SK-N-SH treated with all-trans-retinoic acid at 6 μM for 48 hours (cell line): ENCODE data around the gene FOLR2.

Experiments
- ATAC-seq: fragments of 200-7000 bp; cut with Tn5 transposase; 3 replicates; pipeline ENCODE4 v1.9.1; 2020; ENCODE audit warnings: mild to moderate bottlenecking, moderate library complexity
- ARNTL ChIP-seq: fragments of 450-650 bp; formaldehyde crosslinking; IDR thresholded peaks from 2 replicates; pipeline ENCODE4 v1.5.0; 2020; ENCODE audit warnings: low read depth, mild to moderate bottlenecking, moderate library complexity, borderline replicate concordance
- BACH2 ChIP-seq: fragments of 250-450 bp; sonication (Bioruptor Pico); IDR thresholded peaks from 2 replicates; pipeline ENCODE4 v1.9.0; 2021; ENCODE audit warnings: mild to moderate bottlenecking, borderline replicate concordance
- CREB5 ChIP-seq: fragments of 250-450 bp; sonication (Bioruptor Pico); IDR thresholded peaks from 2 replicates; pipeline ENCODE4 v1.5.1; 2020; ENCODE audit warnings: low read depth, mild to moderate bottlenecking, moderate library complexity
- CSDC2 ChIP-seq: fragments of 250-450 bp; sonication (Bioruptor Pico); IDR thresholded peaks from 2 replicates; pipeline ENCODE4 v1.5.0; 2020; ENCODE audit warnings: mild to moderate bottlenecking, moderate library complexity
- CSRNP3 ChIP-seq: fragments of 250-450 bp; sonication (Bioruptor Pico); IDR thresholded peaks from 2 replicates; pipeline ENCODE4 v1.5.1; 2021; ENCODE audit warnings: mild to moderate bottlenecking, moderate library complexity
- OSR1 ChIP-seq: fragments of 250-450 bp; sonication (Bioruptor Pico); IDR thresholded peaks from 2 replicates; pipeline ENCODE4 v1.8.0; 2022; ENCODE audit warnings: moderate library complexity, mild to moderate bottlenecking, inconsistent platforms
- PATZ1 ChIP-seq: fragments of 250-450 bp; sonication (Bioruptor Pico); IDR thresholded peaks from 2 replicates; pipeline ENCODE4 v1.8.0; 2020; ENCODE audit warnings: mild to moderate bottlenecking, moderate library complexity, borderline replicate concordance
- POU6F1 ChIP-seq: fragments of 250-450 bp; sonication (Bioruptor Pico); IDR thresholded peaks from 2 replicates; pipeline ENCODE4 v1.8.0; 2021; ENCODE audit warnings: low read depth, mild to moderate bottlenecking, moderate library complexity, borderline replicate concordance
- RARB ChIP-seq: fragments of 250-450 bp; sonication (Bioruptor Pico); IDR thresholded peaks from 2 replicates; pipeline ENCODE4 v1.8.0; 2021; ENCODE audit warnings: mild to moderate bottlenecking, moderate library complexity
- SNAI2 ChIP-seq: fragments of 250-450 bp; sonication (Bioruptor Pico); IDR thresholded peaks from 2 replicates; pipeline ENCODE4 v1.5.0; 2020; ENCODE audit warnings: mild to moderate bottlenecking, moderate library complexity
- TCF4 ChIP-seq: fragments of 250-450 bp; sonication (Bioruptor Pico); IDR thresholded peaks from 2 replicates; pipeline ENCODE4 v1.8.0; 2021; ENCODE audit warnings: mild to moderate bottlenecking, moderate library complexity, borderline replicate concordance
- TOX ChIP-seq: fragments of 250-450 bp; sonication (Bioruptor Pico); IDR thresholded peaks from 2 replicates; pipeline ENCODE4 v1.8.0; 2021; ENCODE audit warnings: mild to moderate bottlenecking, moderate library complexity, borderline replicate concordance
- TSHZ2 ChIP-seq: fragments of 250-450 bp; sonication (Bioruptor Pico); IDR thresholded peaks from 2 replicates; pipeline ENCODE4 v1.5.0; 2020; ENCODE audit warnings: mild to moderate bottlenecking, moderate library complexity
- ZC3H10 ChIP-seq: fragments of 250-450 bp; sonication (Bioruptor Pico); IDR thresholded peaks from 2 replicates; pipeline ENCODE4 v1.5.1; 2021; ENCODE audit warnings: mild to moderate bottlenecking, moderate library complexity
- ZFP30 ChIP-seq: fragments of 450-650 bp; formaldehyde crosslinking; IDR thresholded peaks from 2 replicates; pipeline ENCODE4 v1.5.0; 2022; ENCODE audit warnings: mild to moderate bottlenecking, moderate library complexity
- ZNF565 ChIP-seq: fragments of 450-650 bp; formaldehyde crosslinking; conservative IDR thresholded peaks from 2 replicates; pipeline ENCODE4 v1.5.0; 2020; ENCODE audit warnings: low read depth, mild to moderate bottlenecking, moderate library complexity
- ZNF70 ChIP-seq: fragments of 450-650 bp; formaldehyde crosslinking; IDR thresholded peaks from 2 replicates; pipeline ENCODE4 v1.5.0; 2020; ENCODE audit warnings: mild to moderate bottlenecking, moderate library complexity
- ZNF8 ChIP-seq: fragments of 450-650 bp; formaldehyde crosslinking; IDR thresholded peaks from 2 replicates; pipeline ENCODE4 v1.5.0; 2020; ENCODE audit warnings: mild to moderate bottlenecking, moderate library complexity

FOLR2 gene

GRCh38 chr11:72254299-72254993 lies 37.9 kb downstream of the FOLR2 start:
- TF ChIP-seq TOX (CRISPR knock-in tag) (no peak), ZC3H10 (CRISPR knock-in tag) (no peak), BACH2 (CRISPR knock-in tag) (no peak), PATZ1 (CRISPR knock-in tag) (no peak), CREB5 (no peak), RARB (CRISPR knock-in tag) (no peak), ARNTL (CRISPR knock-in tag) (no peak), ZFP30 (CRISPR knock-in tag) (no peak), POU6F1 (CRISPR knock-in tag) (no peak), CSRNP3 (CRISPR knock-in tag) (no peak)
- no peak for ATAC-seq

- no peak for ATAC-seq
- no peak for TF ChIP-seq ZC3H10 (CRISPR knock-in tag)
- TF ChIP-seq TSHZ2 (CRISPR knock-in tag) = no peak
- TF ChIP-seq CREB5 = no peak
- TF ChIP-seq RARB (CRISPR knock-in tag) = no peak
- no peak for TF ChIP-seq ZNF8
- TF ChIP-seq BACH2 (CRISPR knock-in tag) = no peak
- no peak for TF ChIP-seq CSRNP3 (CRISPR knock-in tag)
- TF ChIP-seq OSR1 (CRISPR knock-in tag) = no peak
- TF ChIP-seq CSDC2 (CRISPR knock-in tag) = no peak
- TF ChIP-seq TOX (CRISPR knock-in tag) = no peak
- TF ChIP-seq SNAI2 (CRISPR knock-in tag) = no peak
- TF ChIP-seq PATZ1 (CRISPR knock-in tag) = no peak
- no peak for TF ChIP-seq ZNF70
- TF ChIP-seq ZNF565 (CRISPR knock-in tag) = no peak
- TF ChIP-seq TCF4 (CRISPR knock-in tag) = no peak
- TF ChIP-seq, all 23 proteins: peak for 0
Measured at GRCh38 chr11:72257570-72257969, 41.0 kb downstream of the FOLR2 start.
